Panc1 (cell line): ENCODE measurements around the gene TFCP2L1. TPM values are rescaled to one million over a fixed set of nuclear protein-coding genes. Genes with fewer than 3 reads are reported as not detected.

Source experiments
- ATAC-seq: fragments of 200-7000 bp; cut with Tn5 transposase; 2 replicates; pipeline ENCODE4 v1.9.1; 2020; ENCODE audit warnings: mild to moderate bottlenecking, moderate library complexity
- BruUV-seq: library from RNA; stranded (reverse); fragments of 400-500 nt; replicated peaks from 2 replicates; lab custom pipeline; 2021; lab: Mats Ljungman, UMichigan
- CTCF ChIA-PET: fragments of 300-600 bp; sonication (Branson Sonifier 250); formaldehyde crosslinking; loops from one replicate; lab custom pipeline; 2022; ENCODE audit warnings: antibody characterized with exemption; lab: Charles Lee
- POLR2A ChIA-PET: fragments of 300-600 bp; sonication (Branson Sonifier 250); formaldehyde crosslinking; loops from one replicate; lab custom pipeline; 2022; ENCODE audit warnings: antibody characterized with exemption; lab: Charles Lee
- DNase-seq: peaks from one replicate; pipeline ENCODE4 v3.0.0-alpha.2; 2010; ENCODE audit warnings: low read depth, low spot score
- H3K27ac ChIP-seq: 2 replicates; pipeline ENCODE4 v1.5.1; 2011; ENCODE audit warnings: mild to moderate bottlenecking, low read length, inconsistent platforms
- H3K27me3 ChIP-seq: fragments of 200-500 bp; sonication (Bioruptor generic); 2 replicates; pipeline ENCODE4 v1.6.0; 2014; ENCODE audit warnings: low read length, inconsistent platforms; ENCODE audit not compliant: control insufficient read depth, insufficient read depth
- H3K36me3 ChIP-seq: fragments of 200-500 bp; sonication (Bioruptor generic); 2 replicates; pipeline ENCODE4 v1.5.1; 2014; ENCODE audit warnings: inconsistent platforms, mild to moderate bottlenecking, low read length, moderate library complexity; ENCODE audit not compliant: control insufficient read depth, insufficient read depth
- H3K4me1 ChIP-seq: 2 replicates; pipeline ENCODE4 v1.5.1; 2011; ENCODE audit warnings: inconsistent platforms, mild to moderate bottlenecking, low read length, moderate library complexity; ENCODE audit not compliant: control insufficient read depth, insufficient read depth
- H3K4me3 ChIP-seq, 2 experiments: 2 replicates each; pipeline ENCODE4 v1.5.1; 2011 to 2012; ENCODE audit warnings: low read depth in 2 of 2, low read length in 2 of 2, mild to moderate bottlenecking in 2 of 2, inconsistent platforms in 1 of 2, moderate library complexity in 1 of 2
- H3K9me3 ChIP-seq: fragments of 200-500 bp; sonication (Bioruptor generic); 2 replicates; pipeline ENCODE4 v1.5.1; 2014; ENCODE audit warnings: low read depth, mild to moderate bottlenecking, inconsistent platforms, low read length, moderate library complexity; ENCODE audit not compliant: control insufficient read depth, insufficient read depth
- POLR2AphosphoS5 ChIP-seq: IDR thresholded peaks from 2 replicates; pipeline ENCODE4 v1.6.1; 2012; ENCODE audit warnings: mild to moderate bottlenecking, low read depth, low read length, moderate library complexity
- SIN3A ChIP-seq: IDR thresholded peaks from 2 replicates; pipeline ENCODE4 v1.6.1; 2012; ENCODE audit warnings: low read depth, mild to moderate bottlenecking, low read length, moderate library complexity, borderline replicate concordance; ENCODE audit not compliant: insufficient read depth
- TCF7L2 ChIP-seq: IDR thresholded peaks from 2 replicates; pipeline ENCODE4 v1.6.1; 2011; ENCODE audit warnings: mild to moderate bottlenecking, low read depth, low read length, inconsistent platforms
- in situ Hi-C: cut with HindIII; loops from 2 replicates; pipeline ENCODE4 v1.10.0; 2016; ENCODE audit warnings: low sequenced_read_pairs, low pct_unique_long_range_greater_than_20kb
- intact Hi-C: fragments of 100-400 bp; cut with micrococcal nuclease; formaldehyde crosslinking; loops from one replicate; pipeline ENCODE4 v1.10.0; 2022; ENCODE audit not compliant: unreplicated experiment
- total RNA-seq: library from RNA; stranded (reverse); gene quantifications from one replicate; pipeline ENCODE4 v1.2.1, GENCODE V29; 2021; ENCODE audit not compliant: unreplicated experiment
- TF ChIP-seq, protein P1 (sequence below), 2 experiments: IDR thresholded peaks; 2 replicates each; pipeline ENCODE4 v1.6.1; 2011 to 2012; ENCODE audit warnings: low read depth in 2 of 2, control low read depth in 1 of 2, low read length in 1 of 2, mild to moderate bottlenecking in 1 of 2, moderate library complexity in 1 of 2; ENCODE audit not compliant: insufficient read depth in 1 of 2
- TF ChIP-seq, protein P2 (sequence below): fragments of 450-650 bp; IDR thresholded peaks from 2 replicates; pipeline ENCODE4 v1.5.1; 2017; ENCODE audit warnings: mild to moderate bottlenecking

TFCP2L1 gene
- total RNA-seq, 1 experiment from 2014 or later: 4.9 TPM

DNA sequence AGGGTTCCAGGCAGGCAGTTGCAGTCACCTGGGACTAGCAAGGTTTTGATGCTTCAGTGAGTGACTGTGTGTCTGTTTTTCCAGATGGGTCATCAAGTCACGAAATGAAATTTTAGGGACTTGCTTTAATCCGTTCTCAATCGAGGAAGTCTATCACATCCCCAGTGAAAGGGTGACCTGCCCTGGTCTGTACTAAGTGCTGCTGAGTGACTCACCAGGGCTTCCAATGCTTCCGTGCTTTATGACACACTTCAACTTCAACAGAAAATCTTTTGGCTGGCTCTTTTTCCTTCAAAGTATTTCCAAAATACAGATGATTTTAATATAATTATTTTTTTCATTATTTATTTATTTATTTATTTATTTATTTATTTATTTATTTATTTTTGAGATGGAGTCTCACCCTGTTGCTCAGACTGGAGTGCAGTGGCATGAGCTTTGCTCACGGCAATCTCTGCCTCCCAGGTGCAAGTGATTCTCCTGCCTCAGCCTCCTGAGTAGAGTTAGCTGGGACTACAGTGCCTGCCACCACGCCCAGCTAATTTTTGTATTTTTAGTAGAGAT lies 18.4 kb downstream of the TFCP2L1 start:
- no peaks in the 10 kb centered on the region for H3K36me3 ChIP-seq
- no peaks in the 10 kb centered on the region; the same call in 1 of the 2 replicates for H3K27me3 ChIP-seq
- POLR2A ChIA-PET: no interaction called here
- DNase-seq (no peak), ATAC-seq (no peak)
- CTCF ChIA-PET: no interaction called here
- H3K9me3 ChIP-seq: no peaks in the 10 kb centered on the region
- no TSS peak for BruUV-seq
- H3K27ac ChIP-seq: no peak overlapping the region
- H3K4me3 ChIP-seq: no peak overlapping the region
- TF ChIP-seq TCF7L2: no peak
- TF ChIP-seq POLR2AphosphoS5: no peak
- TF ChIP-seq, protein P1, sequence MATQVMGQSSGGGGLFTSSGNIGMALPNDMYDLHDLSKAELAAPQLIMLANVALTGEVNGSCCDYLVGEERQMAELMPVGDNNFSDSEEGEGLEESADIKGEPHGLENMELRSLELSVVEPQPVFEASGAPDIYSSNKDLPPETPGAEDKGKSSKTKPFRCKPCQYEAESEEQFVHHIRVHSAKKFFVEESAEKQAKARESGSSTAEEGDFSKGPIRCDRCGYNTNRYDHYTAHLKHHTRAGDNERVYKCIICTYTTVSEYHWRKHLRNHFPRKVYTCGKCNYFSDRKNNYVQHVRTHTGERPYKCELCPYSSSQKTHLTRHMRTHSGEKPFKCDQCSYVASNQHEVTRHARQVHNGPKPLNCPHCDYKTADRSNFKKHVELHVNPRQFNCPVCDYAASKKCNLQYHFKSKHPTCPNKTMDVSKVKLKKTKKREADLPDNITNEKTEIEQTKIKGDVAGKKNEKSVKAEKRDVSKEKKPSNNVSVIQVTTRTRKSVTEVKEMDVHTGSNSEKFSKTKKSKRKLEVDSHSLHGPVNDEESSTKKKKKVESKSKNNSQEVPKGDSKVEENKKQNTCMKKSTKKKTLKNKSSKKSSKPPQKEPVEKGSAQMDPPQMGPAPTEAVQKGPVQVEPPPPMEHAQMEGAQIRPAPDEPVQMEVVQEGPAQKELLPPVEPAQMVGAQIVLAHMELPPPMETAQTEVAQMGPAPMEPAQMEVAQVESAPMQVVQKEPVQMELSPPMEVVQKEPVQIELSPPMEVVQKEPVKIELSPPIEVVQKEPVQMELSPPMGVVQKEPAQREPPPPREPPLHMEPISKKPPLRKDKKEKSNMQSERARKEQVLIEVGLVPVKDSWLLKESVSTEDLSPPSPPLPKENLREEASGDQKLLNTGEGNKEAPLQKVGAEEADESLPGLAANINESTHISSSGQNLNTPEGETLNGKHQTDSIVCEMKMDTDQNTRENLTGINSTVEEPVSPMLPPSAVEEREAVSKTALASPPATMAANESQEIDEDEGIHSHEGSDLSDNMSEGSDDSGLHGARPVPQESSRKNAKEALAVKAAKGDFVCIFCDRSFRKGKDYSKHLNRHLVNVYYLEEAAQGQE (IDR thresholded peaks at IDR 0.05; ENCODE audit: insufficient read depth in 1 of 2, low read depth in 2 of 2, low read length in 1 of 2): no peak
- no peak for TF ChIP-seq SIN3A
- TF ChIP-seq, protein P2, sequence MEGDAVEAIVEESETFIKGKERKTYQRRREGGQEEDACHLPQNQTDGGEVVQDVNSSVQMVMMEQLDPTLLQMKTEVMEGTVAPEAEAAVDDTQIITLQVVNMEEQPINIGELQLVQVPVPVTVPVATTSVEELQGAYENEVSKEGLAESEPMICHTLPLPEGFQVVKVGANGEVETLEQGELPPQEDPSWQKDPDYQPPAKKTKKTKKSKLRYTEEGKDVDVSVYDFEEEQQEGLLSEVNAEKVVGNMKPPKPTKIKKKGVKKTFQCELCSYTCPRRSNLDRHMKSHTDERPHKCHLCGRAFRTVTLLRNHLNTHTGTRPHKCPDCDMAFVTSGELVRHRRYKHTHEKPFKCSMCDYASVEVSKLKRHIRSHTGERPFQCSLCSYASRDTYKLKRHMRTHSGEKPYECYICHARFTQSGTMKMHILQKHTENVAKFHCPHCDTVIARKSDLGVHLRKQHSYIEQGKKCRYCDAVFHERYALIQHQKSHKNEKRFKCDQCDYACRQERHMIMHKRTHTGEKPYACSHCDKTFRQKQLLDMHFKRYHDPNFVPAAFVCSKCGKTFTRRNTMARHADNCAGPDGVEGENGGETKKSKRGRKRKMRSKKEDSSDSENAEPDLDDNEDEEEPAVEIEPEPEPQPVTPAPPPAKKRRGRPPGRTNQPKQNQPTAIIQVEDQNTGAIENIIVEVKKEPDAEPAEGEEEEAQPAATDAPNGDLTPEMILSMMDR: no peak
- in situ Hi-C loops (no loop called here), intact Hi-C loops (no loop called here)
- peaks cover 9% of the 10 kb centered on the region for H3K4me1 ChIP-seq

DNA sequence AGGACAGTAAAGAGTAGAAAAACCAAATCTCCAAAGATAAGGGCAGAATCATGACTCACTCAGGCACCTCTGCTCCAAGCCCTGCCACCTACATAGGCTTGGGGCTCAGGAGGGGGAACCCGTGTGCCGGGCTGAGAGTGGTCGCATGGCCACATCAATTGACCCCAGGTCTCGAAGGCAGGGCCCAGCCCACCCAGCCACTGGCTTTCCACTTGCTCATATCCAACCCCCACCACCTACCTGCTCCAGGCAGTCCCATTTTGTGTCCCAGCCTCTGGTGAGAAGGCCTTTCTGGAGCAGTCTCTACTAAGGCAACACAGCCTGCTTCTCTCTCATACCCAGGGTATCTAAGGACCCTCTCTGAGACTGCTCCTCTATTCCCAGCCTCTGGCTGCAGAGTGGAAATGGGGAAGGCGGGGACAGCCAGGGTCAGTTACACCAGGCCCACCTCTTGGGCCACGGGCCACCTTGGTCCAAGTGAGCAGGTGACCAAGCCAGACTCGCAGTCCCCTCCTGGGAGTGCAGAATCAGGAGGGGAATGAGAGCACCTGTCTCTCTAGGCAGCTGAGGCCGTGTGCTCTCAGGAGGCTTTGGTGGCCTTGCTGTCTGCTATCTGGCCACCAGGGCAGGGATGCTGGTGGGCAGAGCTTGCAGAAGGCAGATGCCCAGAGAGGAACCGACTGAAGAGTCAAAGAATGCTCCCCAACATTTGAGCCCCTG lies 20.8 kb downstream of the TFCP2L1 start:
- no peaks in the 10 kb centered on the region for H3K36me3 ChIP-seq
- DNase-seq (no peak), ATAC-seq (peak; percentile 47; the same call in 1 of the 2 replicates)
- in situ Hi-C loops: no loop called here
- intact Hi-C loops: no loop called here
- no peak overlapping the region for H3K27ac ChIP-seq
- TF ChIP-seq, protein P2: no peak
- TF ChIP-seq SIN3A (no peak), POLR2AphosphoS5 (no peak), TCF7L2 (no peak)
- TF ChIP-seq, protein P1 (IDR thresholded peaks at IDR 0.05; ENCODE audit: insufficient read depth in 1 of 2, low read depth in 2 of 2, low read length in 1 of 2): no peak
- H3K4me1 ChIP-seq: peaks cover 14% of the 10 kb centered on the region
- BruUV-seq: no TSS peak
- POLR2A ChIA-PET: no interaction called here
- H3K4me3 ChIP-seq: no peak overlapping the region
- no peaks in the 10 kb centered on the region for H3K9me3 ChIP-seq
- CTCF ChIA-PET: interaction anchor here (0.6 kb wide), 1 partner anchor 92 kb away, joined by 3 read pairs; no protein-coding TSS in a partner anchor
- no peaks in the 10 kb centered on the region for H3K27me3 ChIP-seq
